HG03175 (cell line): ENCODE measurements around the gene SORBS1.

Experiments used
- ATAC-seq: cut with Tn5 transposase; IDR thresholded peaks from one replicate; pipeline ENCODE4 v1.9.1; 2021; ENCODE audit warnings: mild to moderate bottlenecking, moderate library complexity; ENCODE audit not compliant: unreplicated experiment

Gene SORBS1

DNA sequence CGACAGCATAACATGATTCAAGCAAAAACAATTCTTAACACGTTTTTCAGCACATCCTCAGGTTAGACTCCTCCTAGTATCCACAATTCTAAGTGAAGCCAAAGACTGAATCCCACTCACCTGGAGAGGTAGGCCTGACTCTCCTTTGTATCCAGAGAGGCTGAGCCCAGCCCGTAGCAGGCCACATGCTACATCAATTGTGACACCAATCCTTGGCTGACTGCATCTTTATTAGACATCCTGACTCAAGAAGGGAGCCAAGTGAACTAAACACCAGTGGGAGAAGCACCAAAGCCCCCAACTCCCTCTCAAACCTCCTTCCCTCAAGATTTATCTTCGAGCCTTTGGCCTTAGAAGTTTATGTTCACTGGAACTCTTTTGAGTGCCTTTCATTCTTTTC is 144.9 kb downstream of the SORBS1 start:
- no peak for ATAC-seq

DNA sequence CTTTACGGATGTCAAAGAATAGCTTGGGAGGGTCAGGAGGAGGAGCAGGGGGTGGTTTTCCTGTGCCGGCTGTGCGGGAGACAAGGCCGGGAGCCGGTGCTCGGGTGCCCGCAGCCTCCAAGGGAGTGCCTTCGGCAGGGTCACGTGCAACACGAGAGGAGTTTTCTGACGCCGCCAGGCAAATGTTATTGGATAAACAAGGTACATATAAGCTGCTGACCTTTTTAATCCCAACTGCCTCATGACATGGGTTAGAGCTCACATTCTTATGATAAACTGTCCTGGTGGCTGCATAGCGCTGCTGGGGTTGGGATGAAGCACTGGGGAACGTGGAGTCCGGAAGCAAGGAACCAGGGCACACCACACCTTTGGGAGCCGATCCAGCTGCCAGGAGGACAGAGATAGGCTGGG is 145.5 kb downstream of the SORBS1 start:
- no peak for ATAC-seq

- no peak for ATAC-seq
Measured at GRCh38 chr10:95414844-95415485, 146.2 kb downstream of the SORBS1 start.

DNA sequence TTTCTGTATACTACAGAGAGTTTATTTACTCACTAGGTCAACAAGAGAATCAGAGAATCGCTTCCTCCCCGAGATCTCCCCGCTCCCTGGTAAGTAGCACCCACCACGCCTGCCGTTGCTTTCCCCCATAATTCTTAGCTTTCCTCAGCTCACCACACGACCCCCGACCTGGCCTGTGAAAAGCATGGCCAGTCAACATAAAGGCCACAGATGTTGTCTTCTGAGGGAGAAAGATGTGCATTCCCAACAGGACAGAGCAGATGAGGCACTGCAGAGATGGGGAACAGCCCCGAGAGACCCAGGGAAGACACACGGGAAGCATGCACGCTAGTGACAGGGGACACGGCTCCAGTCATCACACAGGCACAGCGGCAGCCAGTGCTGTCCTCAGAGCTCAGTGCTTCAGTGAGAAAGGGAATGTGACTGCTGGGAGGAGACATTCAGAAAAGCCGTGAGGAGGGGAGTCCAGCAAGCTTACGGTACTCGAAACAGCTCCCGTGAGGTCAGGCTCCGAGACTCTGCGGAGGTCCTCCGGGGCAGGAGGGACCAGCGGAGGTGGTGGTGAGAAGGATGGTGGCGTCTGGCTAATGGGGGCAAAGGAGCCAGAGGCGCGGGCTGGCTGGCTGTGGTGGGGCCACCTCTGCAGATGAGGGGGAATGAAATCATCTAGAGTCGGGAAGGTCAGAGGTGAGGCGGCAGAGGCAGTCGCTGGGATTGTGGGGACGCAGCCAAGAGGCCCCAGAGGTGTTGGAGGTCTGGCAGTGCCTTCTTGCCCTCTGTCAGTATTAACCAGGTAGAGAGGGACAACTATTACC is 146.9 kb downstream of the SORBS1 start:
- ATAC-seq = no peak

DNA sequence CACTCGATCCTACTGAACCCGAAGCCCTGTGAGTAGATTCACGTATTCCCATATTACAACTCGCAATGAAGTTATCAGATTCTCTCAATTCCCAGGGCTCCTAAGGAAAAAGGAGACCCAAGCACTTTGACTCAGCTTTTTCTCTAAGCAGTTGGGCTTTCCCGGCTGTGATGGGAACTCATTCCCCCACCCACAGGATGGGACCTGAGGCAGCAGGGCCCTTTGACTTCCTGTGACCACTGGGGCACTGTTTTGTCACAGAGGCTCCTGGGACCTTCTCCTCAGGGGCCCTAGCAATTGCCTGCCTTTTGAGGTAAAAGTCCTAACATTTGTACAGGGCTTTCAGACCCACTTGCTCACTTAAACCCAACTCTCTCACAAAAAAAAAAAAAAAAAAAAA is 147.6 kb downstream of the SORBS1 start:
- no peak for ATAC-seq

DNA sequence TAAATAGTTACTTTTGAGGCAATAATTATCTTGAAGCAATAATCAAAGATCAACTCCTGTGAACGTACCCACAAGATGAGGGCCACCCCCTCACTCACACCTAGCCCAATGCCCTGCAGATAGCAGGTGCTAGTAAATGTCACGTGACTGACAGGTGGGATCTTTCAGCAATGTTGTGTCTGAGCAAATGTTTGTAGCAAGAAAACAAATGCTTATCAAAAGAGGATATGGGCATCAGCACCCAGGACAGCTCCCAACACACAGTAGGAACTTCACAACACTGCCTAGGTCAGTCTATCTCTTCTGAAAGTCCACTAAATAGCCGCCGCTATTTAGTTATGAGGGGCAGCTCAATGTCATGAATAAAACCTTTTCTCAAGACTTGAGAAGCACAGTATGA is 149.5 kb downstream of the SORBS1 start:
- no peak for ATAC-seq

GRCh38 chr10:95408983-95409873 is 151.9 kb downstream of the SORBS1 start:
- ATAC-seq = no peak

GRCh38 chr10:95408148-95408960 is 152.8 kb downstream of the SORBS1 start:
- ATAC-seq = no peak

DNA sequence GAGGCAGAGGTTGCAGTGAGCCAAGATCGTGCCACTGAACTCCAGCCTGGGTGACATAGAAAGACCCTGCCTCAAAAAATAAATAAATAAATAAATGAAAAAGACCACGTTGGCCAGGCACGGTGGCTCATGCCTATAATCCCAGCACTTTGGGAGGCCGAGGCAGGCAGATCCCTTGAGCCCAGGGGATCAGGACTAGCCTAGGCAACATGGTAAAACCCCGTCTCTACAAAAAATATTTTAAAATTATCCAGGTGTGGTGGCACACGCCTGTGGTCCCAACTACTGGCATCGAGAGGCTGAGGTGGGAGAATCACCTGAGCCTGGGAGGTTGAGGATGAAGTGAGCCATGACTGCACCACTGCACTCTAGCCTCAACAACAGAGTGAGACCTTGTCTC is 153.6 kb downstream of the SORBS1 start:
- ATAC-seq = no peak

GRCh38 chr10:95406651-95407280 is 154.4 kb downstream of the SORBS1 start:
- ATAC-seq = no peak

DNA sequence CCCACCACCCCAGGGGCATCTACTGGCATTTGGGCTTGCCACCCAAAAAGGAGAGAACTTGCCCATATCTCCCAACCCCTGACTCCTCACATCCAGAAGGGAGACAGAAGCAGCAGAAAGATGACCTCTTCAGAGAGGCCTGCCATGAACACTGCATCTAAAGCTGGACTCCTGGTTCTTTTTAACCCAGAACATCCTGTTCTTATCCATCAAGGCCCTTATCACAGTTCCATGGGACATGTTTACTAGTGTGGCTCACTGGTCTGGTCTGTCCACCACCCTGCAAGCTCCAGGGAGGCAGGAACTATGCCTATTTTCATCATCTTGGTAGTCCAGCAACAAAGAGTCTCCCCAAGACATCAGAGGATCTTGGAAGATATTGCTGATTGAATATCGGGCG is 155.5 kb downstream of the SORBS1 start:
- ATAC-seq = no peak

DNA sequence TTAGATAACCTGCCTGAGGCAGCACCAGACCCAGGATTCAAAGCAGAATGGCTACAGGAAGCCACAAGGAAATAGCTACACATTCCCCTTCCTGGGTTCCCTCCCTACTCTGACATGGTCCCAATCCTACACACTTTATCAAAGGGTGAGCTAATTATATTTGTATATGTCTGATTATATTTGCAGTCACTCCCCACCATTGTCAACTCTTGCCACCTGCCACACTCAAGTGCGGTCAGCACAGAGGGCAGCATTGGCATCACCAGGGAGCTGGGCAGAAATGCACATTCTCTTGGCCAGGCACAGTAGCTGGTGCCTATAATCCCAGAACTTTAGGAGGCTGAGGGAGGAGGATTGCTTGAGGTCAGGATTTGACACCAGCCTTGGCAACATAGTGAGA is 156.3 kb downstream of the SORBS1 start:
- no peak for ATAC-seq

DNA sequence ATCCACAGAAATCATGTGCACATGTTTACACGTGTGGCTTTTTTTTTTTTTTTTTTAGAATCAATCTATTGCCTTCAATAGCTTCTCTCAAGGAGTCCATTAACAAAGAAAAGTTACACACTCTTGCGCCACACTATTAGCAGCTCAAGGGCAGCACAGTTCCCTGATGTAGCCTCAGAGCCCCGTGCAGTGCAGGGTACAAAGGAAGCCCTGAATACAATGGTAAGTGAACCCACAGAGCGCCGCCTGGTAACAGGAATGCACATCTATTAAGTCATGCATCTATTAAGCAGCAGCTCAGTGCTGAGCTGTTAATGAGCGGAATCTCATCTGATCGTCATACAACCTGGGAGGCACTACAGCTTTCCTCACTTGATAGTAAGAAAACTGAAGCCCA is 156.7 kb downstream of the SORBS1 start:
- no peak for ATAC-seq

- no peak for ATAC-seq
Measured at GRCh38 chr10:95403700-95404461, 157.3 kb downstream of the SORBS1 start.

GRCh38 chr10:95401704-95402469 is 159.3 kb downstream of the SORBS1 start:
- ATAC-seq = no peak

- ATAC-seq = no peak
Measured at GRCh38 chr10:95400787-95401186, 160.4 kb downstream of the SORBS1 start.

- ATAC-seq = no peak
Measured at GRCh38 chr10:95399183-95399582, 162.0 kb downstream of the SORBS1 start.

DNA sequence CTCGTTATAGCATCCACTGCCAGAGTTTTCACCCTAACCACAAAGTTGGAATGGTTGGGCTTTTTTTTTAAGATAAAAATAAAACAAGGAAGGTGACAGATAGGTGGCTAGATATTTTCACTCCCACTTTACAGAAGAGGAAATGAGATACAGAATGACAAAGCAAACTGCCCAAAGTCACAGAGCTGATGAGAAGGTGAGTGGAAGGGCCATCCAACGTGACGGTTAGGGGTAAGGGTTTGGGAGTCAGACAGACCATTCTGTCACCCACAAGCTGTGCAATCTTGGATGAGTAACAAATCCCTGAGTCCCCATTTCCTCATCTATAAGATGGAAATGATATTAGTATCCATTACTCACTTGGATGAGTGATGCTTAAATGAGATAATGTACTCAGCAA is 163.4 kb downstream of the SORBS1 start:
- no peak for ATAC-seq

GRCh38 chr10:95395947-95396449 is 165.2 kb downstream of the SORBS1 start:
- no peak for ATAC-seq
